TTC549 (cell line): ENCODE measurements around the gene RSPH6A.
"Not testable (repeated sequence)": the region's sequence is repeated elsewhere in the genome, so short reads cannot be mapped to it uniquely, and the experiment has no call there.

ENCODE experiments used
- FAIRE-seq: peaks from 2 replicates; lab custom pipeline; 2012; peaks lifted over from hg19 to GRCh38; lab: Jason Lieb, UNC

Gene RSPH6A

DNA sequence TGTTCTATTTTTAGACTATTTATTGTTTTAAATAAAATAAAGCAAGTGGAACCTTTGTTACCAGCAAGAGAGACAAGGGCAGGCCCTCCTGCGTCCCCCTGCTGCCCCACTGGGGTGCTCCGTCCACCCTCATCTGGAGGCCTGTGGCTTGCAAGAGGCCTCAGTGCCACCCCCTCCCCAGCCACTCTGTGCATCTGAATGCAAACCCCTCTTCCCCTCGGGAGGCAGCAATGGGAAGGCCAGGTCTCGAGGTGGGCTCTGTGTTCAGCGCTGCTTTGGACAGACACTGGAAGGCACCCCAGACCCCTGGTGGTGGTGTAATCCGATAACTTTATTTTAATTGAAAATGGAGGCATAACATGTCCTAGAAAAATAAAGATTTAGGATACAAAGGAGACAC, 50.6 kb downstream of the RSPH6A start:
- no peak for FAIRE-seq

DNA sequence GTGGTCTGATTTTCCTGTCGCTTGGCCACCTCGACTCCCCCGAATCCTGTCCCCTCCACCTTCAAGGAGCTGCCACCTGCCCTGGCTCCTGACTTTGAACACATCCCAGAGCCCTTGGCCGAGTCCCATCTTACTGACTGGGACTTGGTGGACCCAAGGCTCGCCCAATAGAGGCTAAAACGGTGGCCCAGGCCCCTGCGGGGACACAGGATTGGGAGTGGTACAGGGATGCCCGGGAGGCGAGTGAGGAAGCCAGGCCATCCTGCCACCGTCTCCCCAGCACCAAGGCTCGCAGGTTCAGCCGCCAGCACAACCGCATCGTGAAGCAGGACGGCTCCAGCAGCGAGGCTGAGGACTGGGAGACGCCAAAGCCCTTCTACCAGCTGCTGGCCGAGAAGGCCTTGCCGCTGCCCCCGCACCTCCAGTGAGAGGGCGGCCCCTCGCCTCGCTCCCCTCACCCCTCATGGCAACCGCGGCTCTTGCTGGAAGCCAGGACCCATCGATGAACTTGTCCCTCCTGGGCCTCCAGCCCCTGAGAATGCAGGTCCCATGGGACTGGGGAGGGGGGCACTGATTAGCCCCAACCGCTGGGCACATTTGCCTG, 51.3 kb downstream of the RSPH6A start:
- no peak for FAIRE-seq

DNA sequence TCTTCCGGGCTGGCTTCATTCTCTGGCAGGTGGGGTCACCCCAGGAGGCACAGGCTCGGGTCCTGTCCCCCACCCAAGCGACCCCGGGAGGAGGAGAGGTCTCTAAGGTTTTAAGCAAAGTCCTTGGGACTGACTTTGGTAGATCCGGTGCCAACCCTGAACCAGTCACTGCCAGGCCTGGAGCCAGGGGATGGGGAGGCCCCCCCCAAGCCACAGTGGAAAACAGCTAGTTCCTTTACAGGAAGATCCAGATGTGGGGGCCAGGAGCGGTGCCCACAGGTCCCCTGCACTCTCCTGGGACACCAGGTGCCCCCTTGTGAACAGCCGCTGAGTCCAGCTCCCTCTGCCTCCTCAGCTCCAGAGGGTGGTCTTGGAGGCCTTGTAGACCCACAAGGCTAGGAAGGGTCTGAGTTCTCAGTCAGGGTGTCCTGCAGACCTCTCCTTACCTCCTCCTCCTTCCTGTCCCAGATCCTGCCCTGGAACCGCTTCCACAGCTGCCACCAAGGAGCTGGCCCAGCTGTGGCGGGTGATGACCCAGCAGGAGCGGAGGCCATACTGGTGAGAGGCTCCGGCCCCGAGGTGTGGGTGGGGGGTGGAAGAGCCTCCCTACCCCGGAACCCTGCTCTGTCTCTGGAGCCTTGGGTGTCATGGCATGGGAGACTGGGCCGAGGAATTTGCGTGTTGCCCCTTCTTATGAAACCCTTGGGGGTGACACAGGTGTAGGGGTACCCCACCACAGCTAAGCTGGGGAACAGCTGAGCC, 52.1 kb downstream of the RSPH6A start:
- FAIRE-seq: no peak

DNA sequence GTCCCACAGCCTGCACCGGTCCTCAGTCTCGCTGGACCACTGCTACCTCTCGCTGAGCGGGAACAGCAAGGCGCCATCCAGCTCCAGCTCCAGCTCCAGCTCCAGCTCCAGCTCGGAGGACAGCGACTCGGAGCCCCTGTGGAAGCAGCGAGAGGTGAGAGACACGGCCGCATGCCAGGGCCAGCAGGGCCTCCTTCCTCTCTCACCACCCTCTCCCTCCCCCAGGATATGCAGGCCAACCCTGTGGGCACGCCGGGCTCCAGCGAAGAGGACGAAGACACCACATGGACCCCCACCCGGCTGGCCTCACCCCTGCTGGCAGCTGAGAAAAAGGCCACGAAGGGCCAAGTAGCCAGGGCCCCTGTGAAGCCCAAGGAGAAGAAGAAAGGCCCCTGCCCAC, 53.4 kb downstream of the RSPH6A start:
- FAIRE-seq: no peak

DNA sequence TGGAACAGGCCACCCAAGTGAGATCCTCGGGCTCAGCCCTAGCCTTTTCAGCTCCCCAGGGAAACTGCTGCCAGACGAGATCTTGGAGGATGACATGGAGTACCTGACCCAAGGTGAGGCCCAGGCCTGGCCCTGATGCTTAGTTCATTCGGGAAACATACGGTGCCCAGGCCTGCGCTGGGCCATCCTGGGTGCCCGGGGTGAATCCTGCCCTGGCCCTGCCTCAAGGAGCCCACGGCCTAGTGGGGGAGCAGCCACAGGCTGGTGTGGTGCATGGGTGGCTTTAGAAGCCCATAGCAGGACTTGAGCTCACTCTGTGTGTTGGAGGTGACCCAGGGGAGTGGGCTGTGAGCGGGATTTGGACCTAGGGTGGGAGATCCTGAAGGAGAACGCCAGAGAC, 56.2 kb downstream of the RSPH6A start:
- no peak for FAIRE-seq

DNA sequence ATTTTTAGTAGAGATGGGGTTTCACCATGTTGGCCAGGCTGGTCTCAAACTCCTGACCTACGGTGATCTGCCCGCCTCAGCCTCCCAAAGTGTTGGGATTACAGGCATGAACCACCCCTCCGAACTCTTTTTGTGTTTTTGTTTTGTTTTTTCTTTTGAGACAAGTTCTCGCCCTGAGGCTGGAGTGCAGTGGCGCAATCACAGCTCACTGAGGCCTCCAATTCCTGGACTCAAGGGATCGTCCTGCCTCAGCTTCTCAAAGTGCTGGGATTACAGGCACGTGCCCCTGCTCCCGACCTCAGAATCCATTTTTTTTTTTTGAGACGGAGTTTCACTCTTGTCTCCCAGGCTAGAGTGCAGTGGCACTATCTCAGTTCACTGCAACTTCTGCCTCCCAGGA, 57.4 kb downstream of the RSPH6A start:
- FAIRE-seq: no peak

DNA sequence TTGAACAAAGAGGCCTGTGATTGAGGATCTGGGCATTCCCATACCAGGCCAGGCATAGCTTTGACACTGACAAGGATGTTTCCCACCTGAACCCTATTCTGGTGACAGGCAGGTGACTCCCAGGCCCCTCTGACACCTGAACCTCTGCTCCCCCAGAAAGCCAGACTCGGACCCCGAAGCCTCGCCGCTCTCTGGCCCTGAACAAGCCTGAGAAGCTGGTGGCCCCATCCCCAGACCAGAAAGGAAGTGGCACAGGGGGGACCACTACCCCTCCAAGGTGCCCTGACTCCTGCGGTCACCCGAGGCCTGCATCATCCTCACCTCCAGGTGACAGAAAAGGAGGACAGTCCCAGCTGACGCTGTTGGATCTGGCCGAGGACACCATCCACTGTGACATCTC, 60.8 kb downstream of the RSPH6A start:
- no peak for FAIRE-seq

DNA sequence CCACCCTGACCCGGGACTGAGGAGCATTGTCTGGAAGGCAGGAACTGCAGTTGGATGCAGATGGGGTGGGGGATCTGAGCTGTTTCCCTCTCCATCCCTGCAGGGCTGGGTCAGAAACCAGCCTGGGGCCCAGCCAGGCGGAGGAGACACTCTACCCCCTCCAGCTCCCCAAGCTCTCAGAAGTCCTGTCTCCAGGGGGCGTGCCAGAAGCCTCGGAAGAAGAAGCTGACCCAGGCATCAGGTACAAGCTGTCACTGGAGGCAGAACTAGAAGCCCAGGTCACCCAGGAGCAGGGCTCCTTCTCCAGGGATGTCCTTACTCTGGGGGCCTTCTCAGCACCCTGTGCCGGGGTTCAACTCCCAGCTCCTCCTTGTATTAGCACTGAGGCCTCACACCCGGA, 61.6 kb downstream of the RSPH6A start:
- FAIRE-seq: no peak

DNA sequence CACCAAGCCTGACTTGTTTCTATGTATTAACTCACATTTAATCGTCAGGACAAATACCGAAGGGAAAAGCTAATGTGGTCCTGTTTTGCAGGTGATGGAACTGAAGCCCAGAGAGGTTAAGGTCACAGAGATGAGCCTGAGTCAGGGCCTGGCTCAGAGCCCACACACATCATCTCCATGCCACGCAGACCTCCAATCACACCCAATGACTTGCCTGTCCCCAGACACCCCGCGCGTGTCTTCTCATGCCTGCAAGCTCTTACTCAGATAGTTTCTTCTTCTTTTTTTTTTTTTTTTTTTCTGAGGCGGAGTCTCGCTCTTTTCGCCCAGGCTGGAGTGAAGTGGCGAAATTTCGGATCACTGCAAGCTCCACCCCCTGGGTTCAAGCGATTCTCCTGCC, 62.5 kb downstream of the RSPH6A start:
- FAIRE-seq: no peak

DNA sequence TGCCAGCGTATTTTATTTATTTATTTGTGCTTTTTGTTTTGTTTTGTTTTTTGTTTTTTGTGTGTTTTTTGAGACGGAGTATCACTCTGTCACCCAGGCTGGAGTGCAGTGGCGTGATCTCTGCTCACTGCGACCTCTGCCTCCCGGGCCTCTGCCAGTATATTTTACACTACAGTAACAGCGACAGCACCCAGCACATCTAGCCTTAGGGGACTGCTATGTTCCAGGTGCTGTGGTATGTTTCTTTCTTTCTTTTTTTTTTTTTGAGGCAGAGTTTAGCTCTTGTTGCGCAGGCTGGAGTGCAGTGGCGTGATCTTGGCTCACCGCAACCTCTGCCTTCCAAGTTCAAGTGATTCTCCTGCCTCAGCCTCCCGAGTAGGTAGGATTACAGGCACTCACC, 63.6 kb downstream of the RSPH6A start:
- FAIRE-seq: not testable (repeated sequence)

DNA sequence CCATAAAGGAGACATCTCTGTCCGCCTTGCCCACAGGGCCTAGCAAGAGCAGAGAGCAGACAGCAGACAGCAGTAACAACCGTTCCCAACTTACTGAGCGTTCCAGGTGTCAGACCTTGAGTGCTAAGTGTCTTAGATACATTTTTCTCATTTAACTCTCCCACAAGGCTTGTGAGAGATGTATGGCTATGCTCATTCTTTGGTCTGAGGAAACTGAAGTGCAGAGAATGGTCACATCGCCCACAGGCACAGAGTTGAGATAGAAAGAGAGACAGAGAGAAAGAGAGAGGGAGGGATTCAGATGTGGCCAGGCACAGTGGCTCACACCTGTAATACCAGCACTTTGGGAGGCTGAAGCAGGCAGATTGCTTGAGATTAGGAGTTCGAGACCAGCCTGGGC, 67.6 kb downstream of the RSPH6A start:
- FAIRE-seq: no peak

DNA sequence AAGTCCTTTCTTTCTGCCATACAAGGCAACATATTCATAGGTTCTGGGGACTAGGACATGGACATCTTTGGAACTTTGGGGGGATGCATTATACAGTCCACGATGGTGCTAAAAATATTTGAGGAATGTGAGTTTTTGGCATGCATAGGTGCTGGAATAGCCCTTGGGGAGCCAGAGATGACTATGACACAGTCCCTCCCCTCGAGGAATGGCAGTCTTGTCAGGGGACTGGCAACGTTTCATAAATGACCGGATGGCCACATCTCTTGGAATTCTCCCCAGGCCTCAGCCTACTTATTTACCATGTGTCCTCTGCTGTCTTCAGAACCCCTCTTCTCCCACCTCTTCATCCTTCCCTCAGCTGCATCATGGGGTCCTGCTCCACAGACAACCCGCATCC, 68.2 kb downstream of the RSPH6A start:
- FAIRE-seq: no peak
